T47D (cell line): ENCODE results near the gene PRIM2.
A peak's percentile ranks its signal among the peaks of the same experiment; 100 is the strongest.
"Not testable (repeated sequence)": the region's sequence is repeated elsewhere in the genome, so short reads cannot be mapped to it uniquely, and the experiment has no call there.

Source experiments
- DNase-seq, 2 experiments: peaks; one replicate each; pipeline versions ENCODE4 v3.0.0 to v3.0.0-alpha.2; 2011 to 2012; ENCODE audit warnings: low read depth in 1 of 2, low spot score in 1 of 2
- in situ Hi-C: cut with HindIII; loops from 2 replicates; pipeline ENCODE4 v1.10.0; 2016; ENCODE audit warnings: low sequenced_read_pairs, low pct_unique_long_range_greater_than_20kb

PRIM2 gene

GRCh38 chr6:57515171-57515570 is 197.7 kb downstream of the PRIM2 start:
- DNase-seq, in situ Hi-C loops: not testable (repeated sequence)

GRCh38 chr6:57515845-57516244 is 198.4 kb downstream of the PRIM2 start:
- in situ Hi-C loops, DNase-seq: not testable (repeated sequence)

GRCh38 chr6:57516776-57517175 is 199.3 kb downstream of the PRIM2 start:
- in situ Hi-C loops, DNase-seq: not testable (repeated sequence)

GRCh38 chr6:57519198-57519597 is 201.8 kb downstream of the PRIM2 start:
- in situ Hi-C loops, DNase-seq: not testable (repeated sequence)

- in situ Hi-C loops, DNase-seq: not testable (repeated sequence)
These were observed 203.7 kb downstream of the PRIM2 start for GRCh38 chr6:57521085-57521484.

GRCh38 chr6:57523221-57523620 is 205.8 kb downstream of the PRIM2 start:
- in situ Hi-C loops, DNase-seq: not testable (repeated sequence)

GRCh38 chr6:57529755-57530154 is 212.3 kb downstream of the PRIM2 start:
- in situ Hi-C loops, DNase-seq: not testable (repeated sequence)

GRCh38 chr6:57532660-57533059 is 215.2 kb downstream of the PRIM2 start:
- in situ Hi-C loops, DNase-seq: not testable (repeated sequence)

- in situ Hi-C loops, DNase-seq: not testable (repeated sequence)
These were observed 217.7 kb downstream of the PRIM2 start for GRCh38 chr6:57535121-57535520.

- DNase-seq: peak; percentile 2 to 66
These were observed 218.6 kb downstream of the PRIM2 start for GRCh38 chr6:57535994-57536393.

GRCh38 chr6:57537916-57538315 is 220.5 kb downstream of the PRIM2 start:
- in situ Hi-C loops, DNase-seq: not testable (repeated sequence)

More at GRCh38 chr6:57535994-57536393, 218.6 kb downstream of the PRIM2 start:
- in situ Hi-C loops: not testable (repeated sequence)

GRCh38 chr6:57551961-57552360 is 234.5 kb downstream of the PRIM2 start:
- in situ Hi-C loops, DNase-seq: not testable (repeated sequence)

GRCh38 chr6:57557855-57558254 is 240.4 kb downstream of the PRIM2 start:
- DNase-seq, in situ Hi-C loops: not testable (repeated sequence)

GRCh38 chr6:57559170-57559569 is 241.7 kb downstream of the PRIM2 start:
- DNase-seq, in situ Hi-C loops: not testable (repeated sequence)

GRCh38 chr6:57562233-57562632 is 244.8 kb downstream of the PRIM2 start:
- in situ Hi-C loops, DNase-seq: not testable (repeated sequence)

GRCh38 chr6:57572119-57572518 is 254.7 kb downstream of the PRIM2 start:
- in situ Hi-C loops, DNase-seq: not testable (repeated sequence)

- in situ Hi-C loops, DNase-seq: not testable (repeated sequence)
These were observed 255.4 kb downstream of the PRIM2 start for GRCh38 chr6:57572844-57573243.

GRCh38 chr6:57577023-57577422 is 259.6 kb downstream of the PRIM2 start:
- DNase-seq, in situ Hi-C loops: not testable (repeated sequence)

- in situ Hi-C loops: not testable (repeated sequence)
- DNase-seq: peak in 1 of 2 experiments; percentile 0
These were observed 262.1 kb downstream of the PRIM2 start for GRCh38 chr6:57579489-57579888.

GRCh38 chr6:57581586-57581985 is 264.2 kb downstream of the PRIM2 start:
- in situ Hi-C loops, DNase-seq: not testable (repeated sequence)
